ENCODE measurements around the gene IL20.

Gene IL20

GRCh38 chr1:206916000-206916709 is 50.7 kb downstream of the IL20 start:
- H3K27ac ChIP-seq: no peak overlapping the region
- DNase-seq (ENCODE audit: low read depth, low spot score): no peak

- DNase-seq (ENCODE audit: low read depth, low spot score): no peak
- no peak overlapping the region for H3K27ac ChIP-seq
Observed at GRCh38 chr1:206918076-206918475, 52.7 kb downstream of the IL20 start.

All from epithelial cell of prostate (primary cell).